ENCODE measurements around the gene LYPD6B. TPM values are rescaled to one million over a fixed set of nuclear protein-coding genes. Genes with fewer than 3 reads are reported as not detected.

Gene LYPD6B
- total and polyA plus RNA-seq, 2 donors (not counting 3 experiments of a cell fraction or from before 2014, with no cell fraction given), result not detected

GRCh38 chr2:149236410-149236809, 197.9 kb downstream of the LYPD6B start:
- H3K9me1 ChIP-seq (replicated peaks; ENCODE audit: control insufficient read depth, extremely low read depth, insufficient read depth, low read length), result no peaks in the 10 kb centered on the region
- no TSS peak for BruUV-seq (replicated peaks)
- no peak overlapping the region for H3K4me2 ChIP-seq (ENCODE audit: insufficient read depth, low read length)
- no peak overlapping the region for H2AFZ ChIP-seq (ENCODE audit: low read depth, low read length)
- dilution Hi-C loops (cut with MboI; ENCODE audit: extremely low pct_ligation_motif_present, low sequenced_read_pairs), result no loop called here
- no peak overlapping the region for H3K4me3 ChIP-seq (replicated peaks in 1 of 3; ENCODE audit: insufficient read depth in 1 of 3, low read depth in 1 of 3, low read length in 3 of 3)
- no peak for TF ChIP-seq JUN (IDR thresholded peaks at IDR 0.05; ENCODE audit: borderline replicate concordance, insufficient read depth, insufficient read length, low read depth)
- TF ChIP-seq CTCF (IDR thresholded peaks at IDR 0.05; ENCODE audit: extremely low read depth in 1 of 2, insufficient read depth in 1 of 2, low read depth in 1 of 2, low read length in 2 of 2), result no peak
- TF ChIP-seq MYC (IDR thresholded peaks at IDR 0.05; ENCODE audit: low read depth, low read length), result no peak
- TF ChIP-seq POLR2A (IDR thresholded peaks at IDR 0.05; ENCODE audit: low read depth, low read length), result no peak
- no peak for TF ChIP-seq MAX (IDR thresholded peaks at IDR 0.05; ENCODE audit: insufficient read depth, insufficient read length)
- no peak for TF ChIP-seq FOS (IDR thresholded peaks at IDR 0.05; ENCODE audit: borderline replicate concordance, insufficient read depth, low read length)
- TF ChIP-seq POLR2AphosphoS5 (IDR thresholded peaks at IDR 0.05; ENCODE audit: insufficient read depth, low read depth, low read length), result no peak
- FAIRE-seq (no peak), DNase-seq (ENCODE audit: low read depth, low spot score) (no peak)
- no peaks in the 10 kb centered on the region for H3K9me3 ChIP-seq (replicated peaks; ENCODE audit: control insufficient read depth, insufficient read depth, low read length)
- H3K36me3 ChIP-seq (ENCODE audit: control insufficient read depth in 2 of 2, extremely low read depth in 1 of 2, insufficient read depth in 2 of 2, low read length in 2 of 2), result no peaks in the 10 kb centered on the region
- intact Hi-C loops (cut with micrococcal nuclease), result no loop called here
- no peaks in the 10 kb centered on the region for H4K20me1 ChIP-seq (replicated peaks; ENCODE audit: control insufficient read depth, extremely low read depth, insufficient read depth, low read length)
- H3K27me3 ChIP-seq (ENCODE audit: control insufficient read depth in 2 of 2, insufficient read depth in 2 of 2, low read length in 2 of 2), result no peaks in the 10 kb centered on the region
- H3K9ac ChIP-seq (replicated peaks; ENCODE audit: extremely low read depth, insufficient read depth, low read length), result no peak overlapping the region
- POLR2A ChIA-PET, result no interaction called here
- CTCF ChIA-PET, result no interaction called here
- no peaks in the 10 kb centered on the region for H3K79me2 ChIP-seq (ENCODE audit: control insufficient read depth, insufficient read depth, low read length)
- no peaks in the 10 kb centered on the region for H3K4me1 ChIP-seq (ENCODE audit: control insufficient read depth, extremely low read depth, insufficient read depth, low read length)
- no peak overlapping the region for H3K27ac ChIP-seq (ENCODE audit: insufficient read depth, low read depth, low read length)

All from endothelial cell of umbilical vein (primary cell).